Inflammatory macrophage treated with lipopolysaccharide for 4 hours (primary cell): ENCODE measurements around the gene ULBP1.
"Not testable (repeated sequence)": the region's sequence is repeated elsewhere in the genome, so short reads cannot be mapped to it uniquely, and the experiment has no call there.

Experiments used
- DNase-seq: peaks from one replicate; pipeline ENCODE4 v3.0.0-alpha.2; 2020

The ULBP1 gene, protein sequence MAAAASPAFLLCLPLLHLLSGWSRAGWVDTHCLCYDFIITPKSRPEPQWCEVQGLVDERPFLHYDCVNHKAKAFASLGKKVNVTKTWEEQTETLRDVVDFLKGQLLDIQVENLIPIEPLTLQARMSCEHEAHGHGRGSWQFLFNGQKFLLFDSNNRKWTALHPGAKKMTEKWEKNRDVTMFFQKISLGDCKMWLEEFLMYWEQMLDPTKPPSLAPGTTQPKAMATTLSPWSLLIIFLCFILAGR

DNA sequence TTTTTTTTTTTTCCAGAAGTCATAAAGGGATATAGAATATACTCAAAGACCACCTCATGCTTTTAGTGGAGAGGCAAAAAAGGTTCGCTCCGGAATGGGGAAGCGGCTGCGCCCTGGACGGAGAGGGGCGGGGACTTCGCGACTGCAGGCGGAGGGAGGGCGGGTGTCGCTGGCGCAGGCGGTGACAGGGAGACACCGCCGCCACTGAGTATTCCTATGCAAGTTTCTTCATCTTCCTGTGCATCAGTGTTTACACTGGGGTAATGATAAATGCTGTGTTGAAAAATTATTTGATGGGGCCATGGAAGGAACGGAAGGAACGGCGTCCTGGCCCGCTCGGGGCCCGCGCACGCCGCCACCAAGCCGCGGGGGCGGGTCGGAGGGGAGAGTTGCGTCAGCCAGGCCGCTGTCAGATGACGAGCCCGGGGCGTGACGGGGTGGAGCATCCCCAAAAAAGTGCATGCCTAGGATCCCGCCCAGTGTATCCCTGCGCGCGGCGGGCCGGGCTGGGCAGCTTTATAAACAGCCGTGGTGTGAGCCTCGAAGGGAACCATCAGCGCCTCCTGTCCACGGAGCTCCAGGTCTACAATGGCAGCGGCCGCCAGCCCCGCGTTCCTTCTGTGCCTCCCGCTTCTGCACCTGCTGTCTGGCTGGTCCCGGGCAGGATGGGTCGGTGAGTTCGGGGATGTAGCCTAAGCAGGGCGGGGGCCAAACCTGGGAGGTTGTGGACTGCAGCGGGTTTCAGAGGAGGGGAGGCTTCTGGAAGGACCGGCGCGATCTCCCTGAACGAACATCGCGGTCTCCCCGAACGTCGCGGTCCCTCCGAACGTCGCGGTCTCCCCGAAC is at the start of gene ULBP1:
Gene ULBP1, plus strand, starts transcription at position 482 of the 846 bp plus-strand sequence. Its CDS starts 107 bp downstream, at position 589.
- DNase-seq, result peak; percentile 81

DNA sequence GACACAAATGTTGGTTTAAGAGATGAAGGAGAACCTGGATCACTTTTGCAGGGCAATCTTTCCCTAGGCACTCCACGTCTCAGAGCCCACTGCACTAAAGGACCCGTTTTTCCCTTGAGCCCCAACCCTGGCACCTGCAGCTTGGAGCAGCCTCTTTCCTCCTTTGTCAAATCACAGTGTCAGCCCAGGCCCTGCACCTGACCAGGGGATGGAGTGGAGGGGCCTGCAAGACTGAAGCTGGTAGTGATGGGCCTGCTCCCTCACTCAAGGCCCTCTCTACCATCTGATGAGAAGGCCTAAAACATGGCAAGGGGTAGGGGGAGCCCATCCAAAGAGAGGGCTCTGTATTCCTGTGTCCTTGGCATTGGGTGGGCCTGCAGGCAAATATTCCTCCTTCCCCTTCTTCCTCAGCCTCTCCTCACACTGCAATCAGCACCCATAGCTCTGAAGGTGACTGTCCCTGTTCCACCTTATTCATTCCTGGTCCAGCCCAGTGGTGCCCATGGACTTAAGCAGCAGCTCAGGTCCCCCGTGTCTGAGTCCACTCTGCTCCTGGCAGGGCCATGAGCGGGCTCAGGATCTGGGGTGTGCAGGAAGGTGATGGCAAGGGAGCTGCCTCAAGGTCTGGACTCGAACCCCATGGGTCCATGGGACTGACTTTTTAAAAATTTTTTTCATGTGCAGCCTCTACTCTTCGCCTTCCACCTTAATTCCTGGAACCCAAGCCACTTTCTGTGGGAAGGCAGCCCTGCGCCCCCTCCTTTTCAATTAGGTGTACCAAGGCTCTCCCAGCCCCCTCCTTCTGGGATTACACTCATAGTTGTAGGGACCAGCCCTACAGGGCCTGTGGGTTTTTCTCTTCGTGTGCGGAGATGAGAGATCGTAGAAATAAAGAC is 47.5 kb upstream of the ULBP1 start:
- no peak for DNase-seq

DNA sequence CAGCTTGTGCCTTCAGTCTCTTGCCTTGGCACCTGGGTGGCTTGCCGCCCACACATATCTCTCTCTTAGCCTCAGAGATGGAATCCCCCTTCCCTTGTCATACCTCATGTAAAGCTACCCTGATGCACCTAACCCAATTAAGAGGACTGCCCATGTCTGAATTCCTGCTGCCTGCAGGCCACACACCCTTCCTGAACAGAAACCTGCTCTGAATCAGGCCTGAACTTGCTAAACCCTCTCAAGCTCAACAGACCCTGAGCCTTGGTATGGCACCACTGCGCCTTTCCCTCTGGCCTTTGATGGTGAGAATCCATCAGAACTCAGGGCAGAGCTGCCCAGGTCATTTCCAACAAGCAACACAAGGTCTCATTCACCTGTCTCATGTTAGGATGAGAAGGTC is 46.1 kb upstream of the ULBP1 start:
- DNase-seq, result no peak

DNA sequence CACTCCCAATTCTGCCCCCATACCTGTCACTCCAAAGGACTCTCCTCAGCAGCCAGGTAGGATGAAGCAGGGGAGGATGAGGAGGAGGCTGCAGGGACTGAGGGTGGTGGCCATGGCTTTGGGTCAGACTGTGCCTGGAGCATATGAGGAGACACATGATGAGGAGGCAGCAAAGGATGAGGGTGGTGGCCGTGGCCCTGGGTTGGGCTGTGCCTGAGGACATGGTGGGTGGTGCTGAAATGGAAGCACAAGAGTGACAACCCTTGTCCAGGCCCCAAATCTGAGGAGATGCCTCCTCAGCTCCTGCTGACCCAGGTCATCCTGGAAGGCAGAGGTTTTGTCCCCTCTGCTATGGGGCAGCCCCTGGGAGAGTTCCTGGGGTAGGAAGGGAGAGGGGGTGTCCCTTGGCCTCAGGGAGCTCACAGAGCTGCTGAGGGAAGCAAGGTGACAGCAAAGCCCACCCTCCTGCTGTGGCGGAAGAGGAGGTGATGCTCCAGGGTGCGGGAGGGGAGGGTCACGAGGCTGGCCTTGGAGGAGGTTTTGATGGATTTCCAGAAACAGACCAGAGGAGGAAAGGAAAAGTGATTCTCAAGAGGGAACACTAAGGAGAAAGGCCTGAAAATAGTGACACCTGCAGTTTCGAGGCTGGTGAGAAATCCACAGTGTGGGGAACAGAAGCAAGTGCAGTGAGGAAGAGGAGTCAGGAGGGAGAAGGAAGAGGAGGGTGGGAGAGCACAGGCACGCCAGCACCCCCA is 45.4 kb upstream of the ULBP1 start:
- DNase-seq, result no peak

DNA sequence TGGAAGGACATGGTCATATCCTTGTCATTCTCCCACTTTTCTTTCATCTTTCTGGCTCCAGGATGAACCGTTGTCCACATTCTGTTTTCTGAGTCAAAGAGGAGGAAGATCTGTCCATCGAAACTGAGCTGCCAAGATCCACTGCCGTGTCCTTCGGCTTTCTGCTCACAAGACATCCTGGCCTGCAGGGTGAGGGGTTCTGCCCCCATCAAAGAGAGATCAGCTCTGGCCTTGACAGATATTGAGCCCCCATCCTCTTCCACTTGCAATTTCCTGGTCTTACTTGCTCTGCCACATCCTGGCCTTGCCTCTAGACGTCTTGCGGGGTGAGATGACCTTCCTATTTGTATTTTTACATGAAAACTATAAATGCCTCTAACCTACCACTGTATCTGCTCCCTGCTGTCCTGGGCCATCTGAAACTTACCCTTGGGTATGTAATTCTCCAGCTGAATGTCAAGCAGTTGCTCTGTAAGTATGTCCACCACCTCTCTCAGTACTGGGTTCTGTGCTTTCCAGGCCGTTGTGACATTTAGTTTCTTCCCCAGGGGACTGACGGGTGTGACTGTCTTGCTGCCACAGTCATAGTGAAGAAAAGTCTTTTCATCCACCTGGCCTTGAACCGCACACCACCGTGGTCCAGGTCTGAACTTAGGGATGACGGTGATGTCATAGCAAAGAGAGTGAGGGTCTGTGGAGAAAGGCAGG is 44.5 kb upstream of the ULBP1 start:
- DNase-seq, result not testable (repeated sequence)

DNA sequence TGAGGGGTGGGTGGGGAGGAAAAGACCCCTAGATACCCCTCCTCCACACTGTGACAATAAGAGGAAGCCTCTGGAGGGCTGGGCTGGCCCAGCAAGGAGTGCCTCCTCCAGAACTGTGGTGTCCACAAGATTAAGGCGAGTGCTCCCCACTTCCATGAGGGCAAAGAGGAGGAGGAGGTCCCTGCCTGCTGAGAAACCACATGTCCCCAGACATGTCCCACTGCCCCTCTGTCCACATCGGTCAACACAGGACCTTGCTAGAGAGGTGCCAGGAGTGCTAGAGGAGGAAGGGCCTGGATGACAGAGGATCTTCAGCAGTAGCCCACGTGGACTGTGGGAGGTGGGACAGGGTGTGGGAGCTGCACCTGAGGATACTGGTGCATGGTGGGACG is 43.9 kb upstream of the ULBP1 start:
- no peak for DNase-seq

DNA sequence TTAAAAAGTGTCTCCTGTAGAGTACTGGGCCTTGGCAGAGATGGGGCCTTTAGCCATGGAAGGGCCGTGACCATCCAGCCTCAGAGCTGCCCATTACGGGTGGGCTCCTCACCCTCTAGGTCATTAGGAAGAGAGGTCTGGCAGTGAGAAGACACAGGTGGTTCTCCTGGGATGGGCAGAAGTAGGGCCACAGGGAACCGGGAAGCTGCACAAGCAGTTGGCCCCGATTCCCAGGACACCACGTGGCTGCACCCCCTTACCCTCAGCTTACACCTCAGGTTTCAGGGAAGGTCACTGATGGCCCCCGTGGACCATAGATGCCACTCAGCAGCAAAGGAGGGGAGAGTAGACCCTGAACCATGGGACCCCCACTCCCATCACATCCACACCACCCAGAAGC is 42.4 kb upstream of the ULBP1 start:
- no peak for DNase-seq

DNA sequence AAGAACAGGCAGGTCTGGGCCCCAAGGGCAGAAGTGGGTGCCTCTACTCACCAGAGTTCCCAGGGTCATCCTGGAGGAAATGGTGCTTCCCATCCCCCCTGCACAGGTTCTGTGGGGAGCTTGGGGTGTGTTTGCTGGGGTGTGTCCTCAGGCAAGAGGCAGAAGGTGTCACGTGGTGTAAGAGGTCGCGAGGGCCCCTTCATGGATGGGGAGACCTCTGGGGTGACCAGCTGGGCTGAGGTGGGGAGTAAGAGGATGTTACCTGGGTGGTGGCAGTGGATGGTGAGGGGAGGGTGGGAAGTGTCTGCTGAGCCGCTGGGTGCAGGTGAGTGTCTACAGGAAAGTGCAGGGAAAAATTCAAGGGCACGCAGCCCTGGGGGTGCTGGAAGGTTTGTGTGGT is 41.7 kb upstream of the ULBP1 start:
- not testable (repeated sequence) for DNase-seq

DNA sequence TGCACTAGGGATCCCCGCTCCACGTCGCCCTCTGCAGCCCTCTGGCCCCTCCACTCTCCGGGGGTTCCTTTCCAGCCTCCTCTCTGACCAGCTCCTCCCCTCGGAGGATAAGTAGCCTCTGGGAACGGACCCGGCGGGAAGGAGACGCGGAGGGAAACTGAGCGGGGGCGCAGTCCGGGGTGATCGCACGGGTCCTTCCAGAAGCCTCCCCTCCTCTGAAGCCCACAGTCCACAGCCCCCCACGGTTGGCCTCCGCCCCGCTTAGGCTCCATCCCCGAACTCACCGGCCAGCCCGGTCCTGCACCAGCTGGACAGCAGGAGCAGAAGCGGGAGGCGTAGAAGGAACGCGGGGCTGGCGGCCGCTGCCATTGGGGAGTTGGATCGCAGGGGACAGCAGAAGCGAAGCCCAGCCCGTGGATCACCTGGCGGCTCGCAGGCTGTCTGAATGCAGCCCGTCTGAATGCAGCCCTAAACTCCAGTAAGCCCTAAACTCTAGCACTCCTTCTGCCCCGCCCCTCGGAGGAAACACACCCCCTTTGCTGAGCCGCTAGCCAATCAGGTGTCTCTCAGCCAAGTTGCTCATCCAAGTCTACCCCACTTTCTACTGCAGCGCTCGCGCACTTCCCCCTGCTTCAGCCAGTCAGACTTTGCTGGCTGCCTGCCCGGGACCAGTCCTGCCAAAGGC is 41.0 kb upstream of the ULBP1 start, which contains the start of gene RAET1G:
Gene RAET1G, minus strand, starts transcription at position 480 of the 685 bp plus-strand sequence. Its CDS starts 111 bp downstream, at position 369.
- DNase-seq, result peak; percentile 77

DNA sequence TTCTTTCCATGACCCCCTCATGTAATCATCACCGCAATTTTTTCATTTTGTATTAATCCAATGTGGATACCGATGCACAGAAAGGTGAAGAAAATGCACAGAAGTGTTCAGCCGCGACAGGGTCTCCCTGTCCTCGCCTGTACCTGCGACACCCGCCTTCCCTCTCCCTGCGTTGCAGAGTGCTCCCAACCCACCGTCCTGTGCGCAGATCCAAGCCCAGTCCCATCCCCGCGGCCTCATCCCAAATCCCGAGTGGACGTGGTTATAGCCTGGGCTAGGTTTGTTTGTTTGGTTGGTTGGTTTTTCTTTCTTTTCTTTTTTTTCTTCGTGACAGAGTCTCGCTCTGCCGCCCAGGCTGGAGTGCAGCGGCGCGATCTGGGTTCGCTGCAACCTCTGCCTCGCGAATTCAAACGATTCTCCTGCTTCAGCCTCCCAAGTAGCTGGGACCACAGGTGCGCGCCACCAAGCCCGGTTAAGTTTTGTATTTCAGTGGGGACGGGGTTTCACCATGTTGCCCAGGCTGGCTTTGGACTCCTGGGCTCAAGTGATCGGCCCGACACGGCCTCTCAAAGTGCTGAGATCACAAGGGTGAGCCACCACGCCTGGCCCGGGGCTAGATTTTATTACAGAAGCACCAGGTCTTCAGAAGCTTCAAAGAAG is 40.3 kb upstream of the ULBP1 start:
- DNase-seq, result no peak

DNA sequence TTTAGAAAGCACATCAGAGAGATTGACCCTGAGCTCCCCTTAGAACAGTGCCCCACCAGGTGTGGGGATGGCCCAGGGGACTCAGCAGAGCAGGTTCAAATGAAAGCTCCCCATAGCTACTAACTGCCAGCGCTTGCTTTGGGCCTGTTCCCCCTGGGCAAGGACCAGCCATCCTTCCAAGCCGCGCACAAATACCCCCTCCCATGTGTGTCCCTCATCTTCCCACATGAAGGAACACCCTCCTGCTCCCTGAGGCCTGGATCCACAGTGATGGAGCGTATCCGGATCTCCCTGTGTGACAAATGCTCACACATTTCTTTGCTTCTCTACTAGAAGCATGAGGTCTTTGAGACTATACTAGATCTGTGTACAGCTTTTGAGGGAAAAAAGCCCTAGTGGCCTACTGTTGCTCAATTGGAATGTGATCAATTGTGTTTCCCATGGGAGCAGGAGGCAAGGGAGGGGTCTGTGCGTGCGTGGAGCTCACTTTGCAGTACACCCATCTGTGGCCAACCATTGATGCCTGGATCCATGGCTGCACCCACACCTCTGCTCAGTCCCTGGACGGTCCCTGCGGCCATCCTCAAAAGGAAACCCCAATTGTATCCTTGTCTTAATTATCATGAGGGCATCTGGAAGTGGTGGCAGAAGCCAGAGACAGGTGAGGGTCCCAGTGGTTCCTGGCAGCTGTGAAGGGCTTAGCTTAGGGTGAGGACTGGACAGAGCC is 39.4 kb upstream of the ULBP1 start:
- no peak for DNase-seq

DNA sequence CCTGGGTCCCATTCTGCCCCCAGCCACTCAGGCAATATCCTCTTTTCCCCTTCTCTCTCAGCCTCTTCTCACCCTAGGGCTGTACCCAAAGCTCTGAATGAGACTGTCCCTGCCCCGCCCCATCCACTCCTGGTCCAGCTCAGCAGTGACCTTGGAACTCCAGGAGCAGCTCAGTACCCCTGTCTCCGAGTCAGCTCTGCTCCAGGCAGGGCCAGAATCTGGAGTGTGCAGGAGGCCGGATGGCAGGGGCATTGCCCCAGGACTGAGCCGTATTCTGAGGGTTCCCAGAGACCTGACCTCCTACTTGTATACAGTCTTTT is 38.9 kb upstream of the ULBP1 start:
- no peak for DNase-seq

DNA sequence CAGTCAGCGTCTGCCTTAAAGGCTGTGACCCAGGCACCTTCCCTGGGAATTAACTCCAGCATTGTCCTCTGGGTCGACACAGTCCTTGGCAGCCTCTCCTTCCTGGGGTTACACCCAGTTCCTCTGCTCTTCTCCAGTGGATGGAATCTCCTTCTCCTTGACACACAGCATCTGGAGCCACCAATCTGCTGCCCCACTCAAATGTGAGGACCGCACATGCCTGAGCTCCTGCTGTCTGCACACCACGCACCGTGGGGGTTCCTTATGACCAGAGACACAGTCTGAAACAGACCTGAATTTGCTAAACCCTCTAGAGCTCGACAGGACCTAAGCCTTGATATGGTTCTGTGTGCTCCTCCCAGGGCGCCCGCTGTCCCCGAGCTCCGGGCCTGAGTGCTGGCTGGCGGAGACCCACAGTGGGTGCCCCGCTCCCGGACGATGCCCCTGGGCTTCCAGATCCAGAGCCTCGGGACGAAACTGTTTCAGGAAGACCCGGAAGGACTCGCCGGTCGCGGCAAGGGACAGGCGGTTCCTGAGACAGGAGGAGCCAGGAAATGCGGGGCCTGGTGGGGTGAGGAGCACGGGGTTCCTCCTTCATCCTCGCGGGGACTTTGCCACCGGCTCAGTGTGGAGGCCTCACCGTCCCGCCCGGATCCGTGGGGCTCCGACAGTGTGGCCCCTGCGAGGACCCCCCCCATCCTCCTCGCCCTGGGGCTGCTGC is 38.3 kb upstream of the ULBP1 start:
- DNase-seq, result peak; percentile 13

DNA sequence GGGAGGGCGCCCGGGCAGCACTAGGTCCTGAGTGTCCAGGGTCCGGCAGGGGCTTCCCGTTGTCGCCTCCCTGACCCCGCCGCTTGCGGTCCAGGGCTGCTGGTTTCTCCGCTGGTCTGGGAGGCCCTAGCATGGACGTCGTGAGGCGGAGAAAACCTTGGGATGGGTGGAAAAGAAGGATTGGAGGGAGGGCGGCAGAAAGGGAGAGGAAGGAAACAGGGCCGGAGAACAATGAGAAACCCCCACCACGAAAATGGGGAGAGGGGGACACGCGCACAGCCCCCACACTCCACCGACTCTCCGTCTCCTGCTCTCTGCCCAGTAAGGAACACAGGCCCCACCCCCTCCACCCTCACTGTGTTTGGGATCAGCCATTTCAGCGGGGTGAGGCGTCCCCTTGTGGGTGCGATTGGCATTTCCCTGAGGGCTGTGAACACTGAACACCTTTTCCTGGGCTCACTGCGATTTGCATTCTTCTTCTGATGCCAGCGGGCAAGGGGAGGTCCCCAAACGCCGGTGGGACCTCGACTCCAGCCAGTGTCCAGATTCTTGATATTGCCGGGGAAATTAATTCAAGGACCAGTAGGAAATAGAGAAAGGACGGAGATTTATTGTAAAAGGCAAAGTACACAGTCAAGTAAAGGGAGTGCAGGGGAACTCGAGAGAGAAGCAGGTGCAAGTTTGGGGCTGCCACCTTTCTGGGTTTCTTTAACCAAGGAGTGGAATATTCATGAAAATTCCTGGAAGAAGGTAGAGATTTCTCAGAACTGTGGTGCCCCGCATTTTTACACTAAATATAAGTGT is 37.6 kb upstream of the ULBP1 start:
- peak; percentile 74 for DNase-seq

DNA sequence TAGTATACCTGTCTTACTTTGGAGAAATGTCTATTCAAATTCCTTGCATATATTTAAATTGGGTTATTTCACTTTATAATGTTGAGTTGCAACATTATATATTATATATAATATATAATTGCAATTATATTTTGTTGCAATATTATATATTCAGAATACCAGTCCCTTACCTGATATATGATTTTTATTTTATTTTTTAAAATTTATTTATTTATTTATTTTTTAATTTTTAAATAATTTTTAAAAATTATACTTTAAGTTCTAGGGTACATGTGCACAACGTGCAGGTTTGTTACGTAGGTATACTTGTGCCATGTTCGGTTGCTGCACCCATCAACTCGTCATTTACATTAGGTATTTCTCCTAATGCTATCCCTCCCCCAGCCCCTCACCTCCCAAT is 36.7 kb upstream of the ULBP1 start:
- not testable (repeated sequence) for DNase-seq

DNA sequence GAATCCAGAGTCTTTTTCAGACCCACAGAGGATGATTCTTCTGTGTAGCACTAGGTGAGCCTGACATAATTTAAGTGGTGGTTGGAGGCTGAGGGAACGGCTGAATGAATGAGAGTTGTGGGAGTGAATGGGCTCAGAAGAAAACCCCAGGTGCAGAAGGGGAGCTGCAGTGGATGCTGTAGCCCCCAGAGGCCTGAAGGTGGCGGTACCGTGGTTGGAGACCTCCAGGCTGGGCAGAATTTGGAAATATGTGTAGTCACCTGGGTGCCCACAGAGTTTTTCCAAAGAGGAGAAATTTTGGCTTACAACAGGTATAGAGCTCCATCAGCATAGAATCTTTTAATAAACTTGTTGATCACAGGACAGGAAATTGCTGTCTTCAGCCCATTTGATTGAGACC is 34.3 kb upstream of the ULBP1 start:
- DNase-seq, result no peak

DNA sequence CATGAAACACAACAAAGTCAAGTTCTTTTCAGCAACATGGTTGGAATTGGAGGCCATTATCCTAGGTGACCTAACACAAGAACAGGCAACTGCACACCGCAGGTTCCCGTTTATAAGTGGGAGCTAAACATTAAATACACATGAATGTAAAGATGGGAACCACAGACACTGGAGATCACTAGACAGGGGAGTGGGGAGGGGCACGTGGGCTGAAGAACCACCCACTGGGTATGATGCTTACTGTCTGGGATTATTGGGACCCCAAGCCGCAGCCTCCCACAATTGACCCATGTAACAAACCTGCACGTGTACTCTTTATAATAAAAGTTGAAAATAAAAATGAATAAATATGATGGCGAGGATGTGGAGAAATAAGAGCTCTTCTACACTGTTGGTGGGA is 32.2 kb upstream of the ULBP1 start:
- DNase-seq, result no peak

DNA sequence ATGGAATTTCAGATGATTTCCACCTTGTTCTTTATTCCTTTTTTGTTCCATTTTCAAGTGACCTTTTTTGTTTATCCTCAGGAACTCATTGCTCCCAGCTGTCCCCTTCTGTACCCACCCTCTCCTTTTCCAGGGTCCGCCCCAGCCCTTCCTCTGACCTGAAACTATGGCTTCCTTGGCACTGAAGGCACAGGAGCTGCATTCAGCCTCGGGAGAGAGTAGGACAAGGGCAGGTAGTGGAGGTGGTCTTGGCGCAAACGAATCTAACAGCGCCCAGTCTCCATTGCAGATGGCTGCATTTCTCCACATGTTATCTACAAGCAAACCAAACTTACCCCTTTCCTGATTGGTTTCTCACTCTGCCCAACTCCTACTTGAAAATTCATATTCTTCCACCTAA is 30.7 kb upstream of the ULBP1 start:
- DNase-seq, result no peak

DNA sequence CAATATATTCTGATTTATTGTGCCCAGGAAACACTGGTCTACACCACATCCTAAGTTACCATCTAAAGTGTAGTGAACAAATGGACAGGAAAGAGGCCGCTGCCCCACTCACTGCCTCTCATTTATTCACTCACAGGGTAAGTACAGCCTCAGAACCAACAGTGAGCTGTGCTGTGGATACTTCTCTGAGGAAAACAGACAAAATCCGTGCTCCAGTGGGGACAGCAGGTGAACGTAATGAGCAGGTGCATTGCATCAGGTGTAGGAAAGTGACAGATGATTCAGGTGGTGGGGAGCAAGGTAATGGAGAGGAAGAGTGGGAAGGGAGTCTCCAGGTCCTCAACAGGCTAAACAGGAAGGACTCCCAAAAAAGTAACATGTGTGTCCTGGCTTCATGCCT is 30.3 kb upstream of the ULBP1 start:
- DNase-seq, result no peak
